MCF 10A (cell line): ENCODE measurements around the gene AUTS2. TPM values are rescaled to one million over a fixed set of nuclear protein-coding genes. Genes with fewer than 3 reads are reported as not detected.

Experiments
- BruUV-seq: library from RNA; stranded (reverse); fragments of 400-500 nt; replicated peaks from 2 replicates; lab custom pipeline; 2021; lab: Mats Ljungman, UMichigan
- CTCF ChIA-PET: fragments of 300-600 bp; sonication (Branson Sonifier 250); formaldehyde crosslinking; extraction: SDS; loops from one replicate; lab custom pipeline; 2021; ENCODE audit warnings: antibody characterized with exemption, inconsistent platforms; lab: Yijun Ruan, JAX
- POLR2A ChIA-PET: fragments of 300-600, 350-650 bp; sonication (Branson Sonifier 250); formaldehyde crosslinking; extraction: SDS; loops from one replicate; lab custom pipeline; 2020; ENCODE audit warnings: antibody characterized with exemption, inconsistent platforms; lab: Yijun Ruan, JAX
- DNase-seq: peaks from one replicate; pipeline ENCODE4 v3.0.0-alpha.2; 2018; ENCODE audit not compliant: unreplicated experiment
- H3K27ac Mint-ChIP-seq: one replicate; pipeline ENCODE4 v1.8.0; 2022; ENCODE audit warnings: mild to moderate bottlenecking, low read depth, mixed read lengths; ENCODE audit not compliant: unreplicated experiment
- H3K27me3 Mint-ChIP-seq: one replicate; pipeline ENCODE4 v1.8.0; 2022; ENCODE audit warnings: mixed read lengths; ENCODE audit not compliant: insufficient read depth, unreplicated experiment
- H3K36me3 Mint-ChIP-seq: one replicate; pipeline ENCODE4 v1.8.0; 2022; ENCODE audit warnings: mild to moderate bottlenecking, moderate library complexity, mixed read lengths; ENCODE audit not compliant: insufficient read depth, unreplicated experiment
- H3K4me1 Mint-ChIP-seq: one replicate; pipeline ENCODE4 v1.8.0; 2022; ENCODE audit warnings: mixed read lengths; ENCODE audit not compliant: insufficient read depth, unreplicated experiment
- H3K4me3 Mint-ChIP-seq: one replicate; pipeline ENCODE4 v1.8.0; 2022; ENCODE audit warnings: mild to moderate bottlenecking, moderate library complexity, mixed read lengths; ENCODE audit not compliant: unreplicated experiment
- H3K9me3 Mint-ChIP-seq: one replicate; pipeline ENCODE4 v1.8.0; 2022; ENCODE audit warnings: mixed read lengths; ENCODE audit not compliant: unreplicated experiment
- CTCF ChIP-seq: fragments of 200-600 bp; IDR thresholded peaks from one replicate; pipeline ENCODE4 v1.8.0; 2022; ENCODE audit warnings: antibody characterized with exemption, mild to moderate bottlenecking; ENCODE audit not compliant: unreplicated experiment
- intact Hi-C: fragments of 100-400 bp; cut with micrococcal nuclease; formaldehyde crosslinking; loops from 2 replicates; pipeline ENCODE4 v1.14.1; 2022
- total RNA-seq: library from RNA; stranded (reverse); gene quantifications from 2 replicates; pipeline ENCODE4 v1.2.3, GENCODE V29; 2022

The AUTS2 gene
- total RNA-seq, 1 experiment from 2014 or later = 1.3 TPM

GRCh38 chr7:69678494-69679187, 80.4 kb downstream of the AUTS2 start:
- Mint-ChIP-seq H3K4me1 (no peaks in the 10 kb centered on the region), H3K4me3 (no peak overlapping the region), H3K27me3 (no peaks in the 10 kb centered on the region), H3K9me3 (peaks cover 38% of the 10 kb centered on the region), H3K36me3 (peaks cover 6% of the 10 kb centered on the region), H3K27ac (no peak overlapping the region)
- no peak for DNase-seq
- TF ChIP-seq CTCF = no peak
- no TSS peak for BruUV-seq
- ChIA-PET POLR2A (no interaction called here), CTCF (no interaction called here)
- intact Hi-C loops = no loop called here

- Mint-ChIP-seq H3K27ac (no peak overlapping the region), H3K4me3 (no peak overlapping the region), H3K4me1 (no peaks in the 10 kb centered on the region), H3K27me3 (no peaks in the 10 kb centered on the region), H3K36me3 (no peaks in the 10 kb centered on the region), H3K9me3 (peaks cover 31% of the 10 kb centered on the region)
- no peak for TF ChIP-seq CTCF
- BruUV-seq = no TSS peak
- ChIA-PET CTCF (no interaction called here), POLR2A (no interaction called here)
- intact Hi-C loops = no loop called here
- DNase-seq = no peak
Observed at GRCh38 chr7:69681181-69681580, 82.9 kb downstream of the AUTS2 start.

GRCh38 chr7:69682518-69682917, 84.2 kb downstream of the AUTS2 start:
- no peaks in the 10 kb centered on the region for H3K36me3 Mint-ChIP-seq
- H3K9me3 Mint-ChIP-seq = peaks cover 31% of the 10 kb centered on the region
- no peaks in the 10 kb centered on the region for H3K4me1 Mint-ChIP-seq
- intact Hi-C loops = no loop called here
- H3K27me3 Mint-ChIP-seq = no peaks in the 10 kb centered on the region
- ChIA-PET CTCF (no interaction called here), POLR2A (no interaction called here)
- H3K27ac Mint-ChIP-seq = no peak overlapping the region
- no peak for DNase-seq
- TF ChIP-seq CTCF = no peak
- H3K4me3 Mint-ChIP-seq = no peak overlapping the region
- no TSS peak for BruUV-seq

GRCh38 chr7:69683002-69683401, 84.7 kb downstream of the AUTS2 start:
- DNase-seq = no peak
- intact Hi-C loops = no loop called here
- TF ChIP-seq CTCF = no peak
- Mint-ChIP-seq H3K36me3 (no peaks in the 10 kb centered on the region), H3K4me3 (no peak overlapping the region), H3K27me3 (no peaks in the 10 kb centered on the region), H3K4me1 (no peaks in the 10 kb centered on the region), H3K27ac (no peak overlapping the region), H3K9me3 (peaks cover 35% of the 10 kb centered on the region)
- BruUV-seq = no TSS peak
- ChIA-PET CTCF (no interaction called here), POLR2A (no interaction called here)
